ENCODE data around the gene ADGRF1. TPM values are rescaled to one million over a fixed set of nuclear protein-coding genes. Genes with fewer than 3 reads are reported as not detected.
A peak's percentile ranks its signal among the peaks of the same experiment; 100 is the strongest.

ADGRF1 gene
- total RNA-seq, 1 donor = not detected

GRCh38 chr6:47023573-47023972, 18.6 kb downstream of the ADGRF1 start:
- Histone ChIP-seq H3K9me3 (ENCODE audit: low read depth, low read length) (no peaks in the 10 kb centered on the region), H3K27ac (ENCODE audit: low read depth, low read length) (no peak overlapping the region), H3K4me1 (ENCODE audit: insufficient read depth, low read length) (no peaks in the 10 kb centered on the region), H4K20me1 (ENCODE audit: insufficient read depth, low read length) (no peaks in the 10 kb centered on the region), H3K4me2 (ENCODE audit: insufficient read depth, low read length) (no peak overlapping the region), H3K4me3 (ENCODE audit: insufficient read depth, low read length) (no peak overlapping the region), H3K27me3 (ENCODE audit: insufficient read depth, low read length) (no peaks in the 10 kb centered on the region), H3K79me2 (ENCODE audit: insufficient read depth, low read length) (no peaks in the 10 kb centered on the region), H2AFZ (ENCODE audit: low read length) (no peak overlapping the region), H3K36me3 (ENCODE audit: insufficient read depth, low read length) (no peaks in the 10 kb centered on the region)
- TF ChIP-seq CTCF (IDR thresholded peaks at IDR 0.05; ENCODE audit: extremely low read depth, low read depth, low read length) = no peak
- no peak for DNase-seq (ENCODE audit: insufficient read length, low spot score, missing footprints)

GRCh38 chr6:47022191-47022590, 19.9 kb downstream of the ADGRF1 start:
- Histone ChIP-seq H2AFZ (ENCODE audit: low read length) (no peak overlapping the region), H3K27me3 (ENCODE audit: insufficient read depth, low read length) (no peaks in the 10 kb centered on the region), H3K27ac (ENCODE audit: low read depth, low read length) (no peak overlapping the region), H3K79me2 (ENCODE audit: insufficient read depth, low read length) (no peaks in the 10 kb centered on the region), H3K4me1 (ENCODE audit: insufficient read depth, low read length) (no peaks in the 10 kb centered on the region), H3K4me2 (ENCODE audit: insufficient read depth, low read length) (no peak overlapping the region), H3K4me3 (ENCODE audit: insufficient read depth, low read length) (no peak overlapping the region), H4K20me1 (ENCODE audit: insufficient read depth, low read length) (no peaks in the 10 kb centered on the region), H3K9me3 (ENCODE audit: low read depth, low read length) (no peaks in the 10 kb centered on the region), H3K36me3 (ENCODE audit: insufficient read depth, low read length) (no peaks in the 10 kb centered on the region)
- no peak for DNase-seq (ENCODE audit: insufficient read length, low spot score, missing footprints)
- TF ChIP-seq CTCF (IDR thresholded peaks at IDR 0.05; ENCODE audit: extremely low read depth, low read depth, low read length) = no peak

- Histone ChIP-seq H4K20me1 (ENCODE audit: insufficient read depth, low read length) (no peaks in the 10 kb centered on the region), H3K27me3 (ENCODE audit: insufficient read depth, low read length) (no peaks in the 10 kb centered on the region), H3K4me2 (ENCODE audit: insufficient read depth, low read length) (no peak overlapping the region), H3K27ac (ENCODE audit: low read depth, low read length) (no peak overlapping the region), H2AFZ (ENCODE audit: low read length) (no peak overlapping the region), H3K36me3 (ENCODE audit: insufficient read depth, low read length) (no peaks in the 10 kb centered on the region), H3K9me3 (ENCODE audit: low read depth, low read length) (no peaks in the 10 kb centered on the region), H3K4me1 (ENCODE audit: insufficient read depth, low read length) (no peaks in the 10 kb centered on the region), H3K4me3 (ENCODE audit: insufficient read depth, low read length) (no peak overlapping the region), H3K79me2 (ENCODE audit: insufficient read depth, low read length) (no peaks in the 10 kb centered on the region)
- peak; percentile 56 for DNase-seq (ENCODE audit: insufficient read length, low spot score, missing footprints)
- no peak for TF ChIP-seq CTCF (IDR thresholded peaks at IDR 0.05; ENCODE audit: extremely low read depth, low read depth, low read length)
Measured at GRCh38 chr6:47019941-47020340, 22.2 kb downstream of the ADGRF1 start.

- Histone ChIP-seq H3K27ac (ENCODE audit: low read depth, low read length) (no peak overlapping the region), H3K79me2 (ENCODE audit: insufficient read depth, low read length) (no peaks in the 10 kb centered on the region), H3K4me3 (ENCODE audit: insufficient read depth, low read length) (no peak overlapping the region), H3K27me3 (ENCODE audit: insufficient read depth, low read length) (no peaks in the 10 kb centered on the region), H4K20me1 (ENCODE audit: insufficient read depth, low read length) (no peaks in the 10 kb centered on the region), H3K9me3 (ENCODE audit: low read depth, low read length) (no peaks in the 10 kb centered on the region), H3K36me3 (ENCODE audit: insufficient read depth, low read length) (no peaks in the 10 kb centered on the region), H3K4me2 (ENCODE audit: insufficient read depth, low read length) (no peak overlapping the region), H3K4me1 (ENCODE audit: insufficient read depth, low read length) (no peaks in the 10 kb centered on the region), H2AFZ (ENCODE audit: low read length) (no peak overlapping the region)
- DNase-seq (ENCODE audit: insufficient read length, low spot score, missing footprints) = no peak
- TF ChIP-seq CTCF (IDR thresholded peaks at IDR 0.05; ENCODE audit: extremely low read depth, low read depth, low read length) = no peak
Measured at GRCh38 chr6:47016909-47017308, 25.2 kb downstream of the ADGRF1 start.

Measured in osteoblast (primary cell).